Neural cell (in vitro differentiated cells): Measurements from ENCODE around the gene AFG1L. TPM values are rescaled to one million over a fixed set of nuclear protein-coding genes. Genes with fewer than 3 reads are reported as not detected.
"Not testable (repeated sequence)": the region's sequence is repeated elsewhere in the genome, so short reads cannot be mapped to it uniquely, and the experiment has no call there.

Experiments
- H2AFZ ChIP-seq: fragments of 200-600, 300-800 bp; sonication (generic), shearing (Covaris generic); 2 replicates; pipeline ENCODE4 v1.6.0; 2014; ENCODE audit warnings: low read depth, mild to moderate bottlenecking, antibody characterized with exemption, low read length, moderate library complexity
- H3F3A ChIP-seq: fragments of 200-600 bp; shearing (Covaris generic); 2 replicates; pipeline ENCODE4 v1.6.1; 2016; ENCODE audit warnings: mild to moderate bottlenecking, moderate library complexity, mixed read lengths, antibody characterized with exemption, low read length; ENCODE audit not compliant: insufficient read depth, poor library complexity, severe bottlenecking
- H3K27ac ChIP-seq: fragments of 200-600, 300-800 bp; sonication (generic), shearing (Covaris generic); 2 replicates; pipeline ENCODE4 v1.5.1; 2014; ENCODE audit warnings: mild to moderate bottlenecking, low read length, moderate library complexity
- H3K27me3 ChIP-seq: fragments of 300-800, 200-600 bp; sonication (generic), shearing (Covaris generic); 2 replicates; pipeline ENCODE4 v1.6.0; 2014; ENCODE audit warnings: mild to moderate bottlenecking, low read depth, low read length, moderate library complexity; ENCODE audit not compliant: insufficient read depth
- H3K36me3 ChIP-seq: fragments of 300-800, 200-600 bp; sonication (generic), shearing (Covaris generic); 2 replicates; pipeline ENCODE4 v1.5.1; 2014; ENCODE audit warnings: mild to moderate bottlenecking, antibody characterized with exemption, low read length, moderate library complexity; ENCODE audit not compliant: insufficient read depth
- H3K4me2 ChIP-seq: fragments of 300-800, 200-600 bp; sonication (generic), shearing (Covaris generic); 2 replicates; pipeline ENCODE4 v1.6.0; 2014; ENCODE audit warnings: mild to moderate bottlenecking, low read length
- H3K4me3 ChIP-seq: fragments of 300-800, 200-600 bp; sonication (generic), shearing (Covaris generic); 2 replicates; pipeline ENCODE4 v1.5.1; 2014; ENCODE audit warnings: mild to moderate bottlenecking, low read length, moderate library complexity
- H3K79me2 ChIP-seq: fragments of 200-600 bp; shearing (Covaris generic); replicated peaks from 2 replicates; pipeline ENCODE4 v1.6.0; 2014; ENCODE audit warnings: mild to moderate bottlenecking, low read length, moderate library complexity; ENCODE audit not compliant: insufficient read depth
- H3K9ac ChIP-seq: fragments of 300-800, 200-600 bp; sonication (generic), shearing (Covaris generic); 2 replicates; pipeline ENCODE4 v1.6.1; 2016; ENCODE audit warnings: mild to moderate bottlenecking, low read length, mixed read lengths
- H3K9me2 ChIP-seq: fragments of 200-600 bp; shearing (Covaris generic); 2 replicates; pipeline ENCODE4 v1.6.1; 2016; ENCODE audit warnings: mild to moderate bottlenecking, low read length, mixed read lengths; ENCODE audit not compliant: insufficient read depth
- H3K9me3 ChIP-seq: fragments of 200-600, 300-800 bp; sonication (generic), shearing (Covaris generic); 2 replicates; pipeline ENCODE4 v1.6.1; 2016; ENCODE audit warnings: mild to moderate bottlenecking, mixed run types, low read length, moderate library complexity, mixed read lengths
- H4K20me1 ChIP-seq: fragments of 200-600 bp; shearing (Covaris generic); 2 replicates; pipeline ENCODE4 v1.6.1; 2016; ENCODE audit warnings: mild to moderate bottlenecking, mixed run types; ENCODE audit not compliant: insufficient read depth
- CTCF ChIP-seq: fragments of 450-650 bp; IDR thresholded peaks from 2 replicates; pipeline ENCODE4 v1.5.1; 2014; ENCODE audit warnings: antibody characterized with exemption, mild to moderate bottlenecking, moderate library complexity; ENCODE audit not compliant: poor library complexity, severe bottlenecking
- EP300 ChIP-seq: fragments of 450-650 bp; conservative IDR thresholded peaks from 2 replicates; pipeline ENCODE4 v1.6.1; 2014; ENCODE audit warnings: antibody characterized with exemption, mild to moderate bottlenecking, moderate library complexity; ENCODE audit not compliant: poor library complexity, severe bottlenecking
- EZH2 ChIP-seq: fragments of 200-600, 300-800 bp; shearing (Covaris generic), sonication (generic); IDR thresholded peaks from 2 replicates; pipeline ENCODE4 v1.6.1; 2014; ENCODE audit warnings: antibody characterized with exemption, low read length, borderline replicate concordance, mild to moderate bottlenecking; ENCODE audit not compliant: insufficient read depth, poor library complexity, severe bottlenecking
- MXI1 ChIP-seq: fragments of 450-650 bp; conservative IDR thresholded peaks from 2 replicates; pipeline ENCODE4 v1.6.1; 2014; ENCODE audit warnings: antibody characterized with exemption, mild to moderate bottlenecking; ENCODE audit not compliant: poor library complexity, severe bottlenecking
- POLR2AphosphoS5 ChIP-seq: IDR thresholded peaks from 2 replicates; pipeline ENCODE4 v1.6.1; 2012
- RAD21 ChIP-seq: fragments of 450-650 bp; conservative IDR thresholded peaks from 2 replicates; pipeline ENCODE4 v1.6.1; 2014; ENCODE audit warnings: antibody characterized with exemption, mild to moderate bottlenecking, moderate library complexity
- REST ChIP-seq: IDR thresholded peaks from 2 replicates; pipeline ENCODE4 v1.6.1; 2012; ENCODE audit warnings: borderline replicate concordance
- SMC3 ChIP-seq: fragments of 450-650 bp; conservative IDR thresholded peaks from 2 replicates; pipeline ENCODE4 v1.6.1; 2014; ENCODE audit warnings: antibody characterized with exemption, mild to moderate bottlenecking, moderate library complexity; ENCODE audit not compliant: poor library complexity
- TAF1 ChIP-seq: IDR thresholded peaks from 2 replicates; pipeline ENCODE4 v1.6.1; 2012; ENCODE audit warnings: low read depth
- polyA plus RNA-seq: library from polyadenylated mRNA; depleted of rRNA; stranded (reverse); fragments of >200 nt; gene quantifications from 2 replicates; pipeline ENCODE4 v1.2.3, GENCODE V29; 2014

AFG1L gene
- polyA plus RNA-seq, 1 donor from 2014 or later, result 3.3 TPM

GRCh38 chr6:108408861-108409260 is 114.0 kb downstream of the AFG1L start:
- Histone ChIP-seq H3K27me3 (no peaks in the 10 kb centered on the region), H3K4me3 (no peak overlapping the region), H3K9ac (no peak overlapping the region), H3K4me2 (no peak overlapping the region), H4K20me1 (no peaks in the 10 kb centered on the region), H2AFZ (no peak overlapping the region), H3K27ac (no peak overlapping the region), H3K9me2 (no peaks in the 10 kb centered on the region), H3K9me3 (no peaks in the 10 kb centered on the region), H3K79me2 (no peaks in the 10 kb centered on the region), H3F3A (no peaks in the 10 kb centered on the region), H3K36me3 (no peaks in the 10 kb centered on the region)
- no peak for TF ChIP-seq TAF1
- no peak for TF ChIP-seq CTCF
- no peak for TF ChIP-seq EP300
- TF ChIP-seq EZH2, result no peak
- no peak for TF ChIP-seq REST
- no peak for TF ChIP-seq RAD21
- no peak for TF ChIP-seq POLR2AphosphoS5
- TF ChIP-seq SMC3, result no peak
- TF ChIP-seq MXI1, result no peak

- H3K4me2 ChIP-seq, H3K9ac ChIP-seq, H3K9me3 ChIP-seq, H3K36me3 ChIP-seq, H3F3A ChIP-seq, H3K27me3 ChIP-seq, H3K4me3 ChIP-seq, H3K9me2 ChIP-seq, H3K79me2 ChIP-seq, H3K27ac ChIP-seq, H2AFZ ChIP-seq, H4K20me1 ChIP-seq: not testable (repeated sequence)
These were observed 121.4 kb downstream of the AFG1L start for GRCh38 chr6:108416047-108416833.

GRCh38 chr6:108417027-108417426 is 122.2 kb downstream of the AFG1L start:
- Histone ChIP-seq H3F3A (no peaks in the 10 kb centered on the region), H2AFZ (no peak overlapping the region), H3K4me3 (no peak overlapping the region), H3K36me3 (no peaks in the 10 kb centered on the region), H3K9me3 (no peaks in the 10 kb centered on the region), H4K20me1 (no peaks in the 10 kb centered on the region), H3K79me2 (no peaks in the 10 kb centered on the region), H3K27me3 (no peaks in the 10 kb centered on the region), H3K27ac (no peak overlapping the region), H3K4me2 (no peak overlapping the region), H3K9me2 (no peaks in the 10 kb centered on the region), H3K9ac (no peak overlapping the region)
- TF ChIP-seq POLR2AphosphoS5, result no peak
